HEK293 (cell line): Measurements from ENCODE around the gene IRX5.

Experiments
- CTCF ChIA-PET: fragments of 350-600 bp; formaldehyde crosslinking; extraction: SDS; loops from one replicate; lab custom pipeline; 2021; ENCODE audit warnings: antibody characterized with exemption; lab: Yijun Ruan, JAX
- POLR2A ChIA-PET: fragments of 300-600 bp; formaldehyde crosslinking; extraction: SDS; loops from one replicate; lab custom pipeline; 2020; ENCODE audit warnings: antibody characterized with exemption, inconsistent platforms; lab: Yijun Ruan, JAX
- H3K27ac ChIP-seq: fragments of 200-500 bp; sonication (Bioruptor generic); 2 replicates; pipeline ENCODE4 v1.5.1; 2014; ENCODE audit warnings: low read depth, low read length, control low read depth, inconsistent platforms; ENCODE audit errors: extremely low read depth
- H3K36me3 ChIP-seq, 2 experiments: fragments of 200-500 bp in 1 of 2; sonication (Bioruptor generic) in 1 of 2; 1 replicate in 1 of 2; 2 replicates in 1 of 2; pipeline ENCODE4 v1.5.1; 2014 to 2017; ENCODE audit warnings: inconsistent platforms in 2 of 2, low read length in 2 of 2; ENCODE audit not compliant: control insufficient read depth in 2 of 2, insufficient read depth in 1 of 2
- H3K4me1 ChIP-seq: fragments of 200-500 bp; sonication (Bioruptor generic); 2 replicates; pipeline ENCODE4 v1.5.1; 2014; ENCODE audit warnings: mild to moderate bottlenecking, low read length, inconsistent platforms; ENCODE audit not compliant: control insufficient read depth, insufficient read depth
- H3K4me3 ChIP-seq: 2 replicates; pipeline ENCODE4 v1.5.1; 2011; ENCODE audit warnings: low read depth, mild to moderate bottlenecking, control low read depth, low read length, moderate library complexity
- H3K9me3 ChIP-seq: fragments of 200-500 bp; sonication (Bioruptor generic); 2 replicates; pipeline ENCODE4 v1.5.1; 2014; ENCODE audit warnings: low read depth, low read length, inconsistent platforms; ENCODE audit not compliant: control insufficient read depth, insufficient read depth
- BCL11A ChIP-seq: fragments of 450-650 bp; formaldehyde crosslinking; IDR thresholded peaks from 2 replicates; pipeline ENCODE4 v1.5.1; 2016; ENCODE audit warnings: low read depth, missing biosample characterization, missing genetic modification characterization
- SCRT1 ChIP-seq: fragments of 450-650 bp; formaldehyde crosslinking; IDR thresholded peaks from 2 replicates; pipeline ENCODE4 v1.5.1; 2016; ENCODE audit warnings: missing biosample characterization, missing genetic modification characterization, borderline replicate concordance
- SCRT2 ChIP-seq: fragments of 450-650 bp; formaldehyde crosslinking; IDR thresholded peaks from 2 replicates; pipeline ENCODE4 v1.5.1; 2016; ENCODE audit warnings: missing biosample characterization, missing genetic modification characterization
- ZFHX2 ChIP-seq: fragments of 450-650 bp; formaldehyde crosslinking; conservative IDR thresholded peaks from 2 replicates; pipeline ENCODE4 v1.5.1; 2016; ENCODE audit warnings: missing biosample characterization, missing genetic modification characterization
- ZNF157 ChIP-seq: fragments of 450-650 bp; formaldehyde crosslinking; IDR thresholded peaks from 2 replicates; pipeline ENCODE4 v1.5.1; 2016; ENCODE audit warnings: missing biosample characterization, missing genetic modification characterization
- ZNF16 ChIP-seq: fragments of 450-650 bp; formaldehyde crosslinking; IDR thresholded peaks from 2 replicates; pipeline ENCODE4 v1.5.1; 2016; ENCODE audit warnings: low read depth, missing biosample characterization, missing genetic modification characterization
- ZNF175 ChIP-seq: fragments of 450-650 bp; formaldehyde crosslinking; IDR thresholded peaks from 2 replicates; pipeline ENCODE4 v1.5.1; 2016; ENCODE audit warnings: missing biosample characterization, missing genetic modification characterization
- ZNF366 ChIP-seq: fragments of 450-650 bp; formaldehyde crosslinking; conservative IDR thresholded peaks from 2 replicates; pipeline ENCODE4 v1.5.1; 2016; ENCODE audit warnings: missing biosample characterization, missing genetic modification characterization
- ZNF404 ChIP-seq: fragments of 450-650 bp; formaldehyde crosslinking; IDR thresholded peaks from 2 replicates; pipeline ENCODE4 v1.5.1; 2017; ENCODE audit warnings: missing biosample characterization, missing genetic modification characterization
- ZNF548 ChIP-seq: fragments of 450-650 bp; formaldehyde crosslinking; IDR thresholded peaks from 2 replicates; pipeline ENCODE4 v1.5.1; 2016; ENCODE audit warnings: missing biosample characterization, missing genetic modification characterization
- ZNF596 ChIP-seq: fragments of 450-650 bp; IDR thresholded peaks from 2 replicates; pipeline ENCODE4 v1.5.0; 2018; ENCODE audit warnings: missing biosample characterization, mild to moderate bottlenecking, missing genetic modification characterization, moderate library complexity
- ZNF654 ChIP-seq: fragments of 450-650 bp; formaldehyde crosslinking; IDR thresholded peaks from 2 replicates; pipeline ENCODE4 v1.5.1; 2016; ENCODE audit warnings: low read depth, missing biosample characterization, missing genetic modification characterization
- TF ChIP-seq, protein P1 (sequence below): fragments of 450-650 bp; formaldehyde crosslinking; IDR thresholded peaks from 2 replicates; pipeline ENCODE4 v1.5.1; 2016; ENCODE audit warnings: missing biosample characterization, missing genetic modification characterization, borderline replicate concordance
- TF ChIP-seq, protein P2 (sequence below): fragments of 450-650 bp; formaldehyde crosslinking; IDR thresholded peaks from 2 replicates; pipeline ENCODE4 v1.5.1; 2016; ENCODE audit warnings: missing biosample characterization, missing genetic modification characterization
- TF ChIP-seq, protein P3 (sequence below): fragments of 450-650 bp; formaldehyde crosslinking; IDR thresholded peaks from 2 replicates; pipeline ENCODE4 v1.5.1; 2017; ENCODE audit warnings: missing biosample characterization, missing genetic modification characterization
- TF ChIP-seq, protein P4 (sequence below): fragments of 450-650 bp; formaldehyde crosslinking; IDR thresholded peaks from 2 replicates; pipeline ENCODE4 v1.5.1; 2016; ENCODE audit warnings: missing biosample characterization, missing genetic modification characterization

The IRX5 gene

DNA sequence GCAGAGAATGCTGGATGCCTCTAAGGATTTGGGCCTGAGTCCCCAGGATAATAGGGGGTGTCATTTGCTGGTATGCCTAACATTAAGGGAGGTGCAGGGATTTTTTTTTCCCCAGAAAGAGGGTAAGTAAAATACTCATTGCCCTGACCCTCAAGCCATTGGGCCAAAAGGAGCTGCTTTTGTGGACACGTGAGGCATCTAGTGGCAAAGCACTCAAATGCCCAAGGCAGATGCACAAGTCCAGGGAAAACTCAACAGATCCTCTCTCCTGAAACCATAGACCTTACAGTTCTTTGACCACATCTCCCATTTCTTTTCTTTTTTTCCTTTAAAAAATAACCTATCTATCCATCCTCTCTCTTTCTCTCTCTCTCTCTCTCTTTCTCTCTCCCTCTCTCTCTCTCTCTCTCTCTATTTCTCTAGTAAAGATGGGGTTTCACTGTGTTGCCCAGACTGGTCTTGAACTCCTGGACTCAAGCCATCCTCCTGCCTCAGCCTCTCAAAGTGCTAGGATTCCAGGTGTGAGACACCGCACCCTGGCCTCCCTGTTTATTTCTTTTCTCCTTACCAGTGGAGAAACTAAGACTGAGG, 11.8 kb downstream of the IRX5 start:
- TF ChIP-seq ZNF366 (tag by site-specific recombination): 0 out of 2 replicates have a peak, but pooled peaks have one; percentile 18
- peak; percentile 91 for TF ChIP-seq ZNF596 (tag by site-specific recombination)
- TF ChIP-seq, protein P1, sequence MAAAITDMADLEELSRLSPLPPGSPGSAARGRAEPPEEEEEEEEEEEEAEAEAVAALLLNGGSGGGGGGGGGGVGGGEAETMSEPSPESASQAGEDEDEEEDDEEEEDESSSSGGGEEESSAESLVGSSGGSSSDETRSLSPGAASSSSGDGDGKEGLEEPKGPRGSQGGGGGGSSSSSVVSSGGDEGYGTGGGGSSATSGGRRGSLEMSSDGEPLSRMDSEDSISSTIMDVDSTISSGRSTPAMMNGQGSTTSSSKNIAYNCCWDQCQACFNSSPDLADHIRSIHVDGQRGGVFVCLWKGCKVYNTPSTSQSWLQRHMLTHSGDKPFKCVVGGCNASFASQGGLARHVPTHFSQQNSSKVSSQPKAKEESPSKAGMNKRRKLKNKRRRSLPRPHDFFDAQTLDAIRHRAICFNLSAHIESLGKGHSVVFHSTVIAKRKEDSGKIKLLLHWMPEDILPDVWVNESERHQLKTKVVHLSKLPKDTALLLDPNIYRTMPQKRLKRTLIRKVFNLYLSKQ (tag by site-specific recombination): no peak
- TF ChIP-seq ZNF175 (tag by site-specific recombination): no peak
- TF ChIP-seq, all 188 proteins: peak for 2
- no peaks in the 10 kb centered on the region for H3K9me3 ChIP-seq
- H3K4me3 ChIP-seq: no peak overlapping the region
- H3K36me3 ChIP-seq: no peaks in the 10 kb centered on the region
- H3K27ac ChIP-seq: no peak overlapping the region
- POLR2A ChIA-PET: interaction anchor here (0.6 kb wide), 1 partner anchor 1182 kb away, joined by 3 read pairs; no protein-coding TSS in a partner anchor
- CTCF ChIA-PET: interaction anchor here (0.6 to 0.7 kb wide), 2 partner anchors 28 to 665 kb away, joined by 3 read pairs; no protein-coding TSS in a partner anchor
- no peaks in the 10 kb centered on the region for H3K4me1 ChIP-seq

DNA sequence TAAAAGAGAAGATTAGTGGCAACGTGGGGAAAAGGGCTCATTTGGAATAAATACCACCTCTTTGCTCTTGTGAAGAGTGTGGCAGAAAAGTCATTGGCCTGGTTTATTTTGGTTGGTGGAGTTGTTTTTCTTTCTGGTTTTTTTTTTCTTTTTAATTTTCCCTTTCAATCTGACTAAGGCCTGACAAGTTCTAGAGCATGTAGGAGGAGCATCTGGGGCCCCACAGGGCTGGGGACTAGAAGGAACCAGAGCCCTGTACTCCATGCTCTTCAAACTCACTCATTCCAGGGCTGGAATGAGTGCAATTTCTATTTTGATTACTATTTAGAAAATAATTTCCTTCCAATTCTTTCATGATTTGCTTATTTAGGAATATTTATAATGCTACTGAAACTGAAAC, 13.3 kb downstream of the IRX5 start:
- TF ChIP-seq BCL11A (tag by site-specific recombination): no peak
- no peak for TF ChIP-seq ZNF654
- TF ChIP-seq, protein P2, sequence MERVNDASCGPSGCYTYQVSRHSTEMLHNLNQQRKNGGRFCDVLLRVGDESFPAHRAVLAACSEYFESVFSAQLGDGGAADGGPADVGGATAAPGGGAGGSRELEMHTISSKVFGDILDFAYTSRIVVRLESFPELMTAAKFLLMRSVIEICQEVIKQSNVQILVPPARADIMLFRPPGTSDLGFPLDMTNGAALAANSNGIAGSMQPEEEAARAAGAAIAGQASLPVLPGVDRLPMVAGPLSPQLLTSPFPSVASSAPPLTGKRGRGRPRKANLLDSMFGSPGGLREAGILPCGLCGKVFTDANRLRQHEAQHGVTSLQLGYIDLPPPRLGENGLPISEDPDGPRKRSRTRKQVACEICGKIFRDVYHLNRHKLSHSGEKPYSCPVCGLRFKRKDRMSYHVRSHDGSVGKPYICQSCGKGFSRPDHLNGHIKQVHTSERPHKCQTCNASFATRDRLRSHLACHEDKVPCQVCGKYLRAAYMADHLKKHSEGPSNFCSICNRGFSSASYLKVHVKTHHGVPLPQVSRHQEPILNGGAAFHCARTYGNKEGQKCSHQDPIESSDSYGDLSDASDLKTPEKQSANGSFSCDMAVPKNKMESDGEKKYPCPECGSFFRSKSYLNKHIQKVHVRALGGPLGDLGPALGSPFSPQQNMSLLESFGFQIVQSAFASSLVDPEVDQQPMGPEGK (tag by site-specific recombination): no peak
- TF ChIP-seq ZNF404: no peak
- no peak for TF ChIP-seq ZNF157
- TF ChIP-seq, protein P3, sequence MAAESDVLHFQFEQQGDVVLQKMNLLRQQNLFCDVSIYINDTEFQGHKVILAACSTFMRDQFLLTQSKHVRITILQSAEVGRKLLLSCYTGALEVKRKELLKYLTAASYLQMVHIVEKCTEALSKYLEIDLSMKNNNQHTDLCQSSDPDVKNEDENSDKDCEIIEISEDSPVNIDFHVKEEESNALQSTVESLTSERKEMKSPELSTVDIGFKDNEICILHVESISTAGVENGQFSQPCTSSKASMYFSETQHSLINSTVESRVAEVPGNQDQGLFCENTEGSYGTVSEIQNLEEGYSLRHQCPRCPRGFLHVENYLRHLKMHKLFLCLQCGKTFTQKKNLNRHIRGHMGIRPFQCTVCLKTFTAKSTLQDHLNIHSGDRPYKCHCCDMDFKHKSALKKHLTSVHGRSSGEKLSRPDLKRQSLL: 0 out of 2 replicates have a peak, but pooled peaks have one; percentile 33
- CTCF ChIA-PET: interaction anchor here (0.6 kb wide), 1 partner anchor 1251 kb away, joined by 3 read pairs; no protein-coding TSS in a partner anchor
- Histone ChIP-seq H3K27ac (no peak overlapping the region), H3K9me3 (no peaks in the 10 kb centered on the region), H3K36me3 (no peaks in the 10 kb centered on the region), H3K4me1 (no peaks in the 10 kb centered on the region), H3K4me3 (no peak overlapping the region)
- POLR2A ChIA-PET: no interaction called here

DNA sequence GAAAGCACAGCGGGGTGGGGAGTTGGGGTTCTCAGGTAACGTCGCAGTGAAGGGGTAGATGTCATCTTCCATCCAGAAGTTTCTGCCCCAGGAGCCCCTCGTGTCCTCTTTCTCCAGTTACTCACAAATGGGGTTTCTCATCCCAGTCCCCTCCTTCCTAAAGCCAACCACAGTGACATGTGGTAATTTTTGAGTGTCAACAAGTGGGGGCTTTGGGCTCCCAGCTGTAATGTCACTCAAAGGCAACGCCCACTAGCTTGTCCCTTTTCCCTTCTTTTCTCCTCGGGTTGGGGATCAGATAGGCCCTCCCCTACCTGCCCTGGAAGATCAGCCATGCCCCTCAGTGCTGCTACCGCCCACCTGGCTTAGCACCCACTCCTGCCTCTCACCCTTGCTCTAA, 14.4 kb downstream of the IRX5 start:
- ChIA-PET POLR2A (no interaction called here), CTCF (no interaction called here)
- Histone ChIP-seq H3K36me3 (no peaks in the 10 kb centered on the region), H3K4me3 (no peak overlapping the region), H3K9me3 (no peaks in the 10 kb centered on the region), H3K27ac (no peak overlapping the region), H3K4me1 (no peaks in the 10 kb centered on the region)
- peak; percentile 86 for TF ChIP-seq SCRT2
- peak; percentile 44; the same call in 1 of the 2 replicates for TF ChIP-seq SCRT1
- peak; percentile 28; the same call in 1 of the 2 replicates for TF ChIP-seq ZFHX2 (tag by site-specific recombination)
- TF ChIP-seq ZNF548: no peak
- TF ChIP-seq ZNF16 (tag by site-specific recombination): no peak
- TF ChIP-seq, protein P4, sequence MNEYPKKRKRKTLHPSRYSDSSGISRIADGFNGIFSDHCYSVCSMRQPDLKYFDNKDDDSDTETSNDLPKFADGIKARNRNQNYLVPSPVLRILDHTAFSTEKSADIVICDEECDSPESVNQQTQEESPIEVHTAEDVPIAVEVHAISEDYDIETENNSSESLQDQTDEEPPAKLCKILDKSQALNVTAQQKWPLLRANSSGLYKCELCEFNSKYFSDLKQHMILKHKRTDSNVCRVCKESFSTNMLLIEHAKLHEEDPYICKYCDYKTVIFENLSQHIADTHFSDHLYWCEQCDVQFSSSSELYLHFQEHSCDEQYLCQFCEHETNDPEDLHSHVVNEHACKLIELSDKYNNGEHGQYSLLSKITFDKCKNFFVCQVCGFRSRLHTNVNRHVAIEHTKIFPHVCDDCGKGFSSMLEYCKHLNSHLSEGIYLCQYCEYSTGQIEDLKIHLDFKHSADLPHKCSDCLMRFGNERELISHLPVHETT (tag by site-specific recombination): no peak
